ENCODE measurements around the gene C10orf120.

GRCh38 chr10:122746408-122746807 is 46.8 kb upstream of the C10orf120 start:
- no peak for TF ChIP-seq POLR2AphosphoS5 (IDR thresholded peaks at IDR 0.05; ENCODE audit: insufficient read depth, low read depth, low read length)
- TF ChIP-seq CTCF (IDR thresholded peaks at IDR 0.05; ENCODE audit: extremely low read depth in 1 of 2, insufficient read depth in 1 of 2, low read depth in 1 of 2, low read length in 2 of 2) = no peak
- TF ChIP-seq MAX (IDR thresholded peaks at IDR 0.05; ENCODE audit: insufficient read depth, insufficient read length) = no peak
